ENCODE results near the gene RPS6KA3. TPM values are rescaled to one million over a fixed set of nuclear protein-coding genes. Genes with fewer than 3 reads are reported as not detected.
A peak's percentile ranks its signal among the peaks of the same experiment; 100 is the strongest.

Gene RPS6KA3
- total RNA-seq, 1 donor from 2014 or later: 55.3 TPM

GRCh38 chrX:20229155-20229554 is 37.6 kb downstream of the RPS6KA3 start:
- H3K27me3 Mint-ChIP-seq (ENCODE audit: low read depth): no peaks in the 10 kb centered on the region
- H3K9me3 Mint-ChIP-seq: no peaks in the 10 kb centered on the region
- no peak for DNase-seq (ENCODE audit: low spot score)
- peaks cover 60% of the 10 kb centered on the region for H3K36me3 Mint-ChIP-seq (ENCODE audit: low read depth)
- H3K27ac Mint-ChIP-seq: no peak overlapping the region
- H3K4me1 Mint-ChIP-seq (ENCODE audit: low read depth): peaks cover 20% of the 10 kb centered on the region
- no peak overlapping the region for H3K4me3 Mint-ChIP-seq (ENCODE audit: low read depth)
- intact Hi-C loops (cut with micrococcal nuclease): loop anchor here (5.0 to 10.0 kb wide), 2 partner anchors 33 to 286 kb away; no protein-coding TSS in a partner anchor

- Mint-ChIP-seq H3K4me1 (ENCODE audit: low read depth) (peaks cover 20% of the 10 kb centered on the region), H3K9me3 (no peaks in the 10 kb centered on the region), H3K4me3 (ENCODE audit: low read depth) (no peak overlapping the region), H3K27me3 (ENCODE audit: low read depth) (no peaks in the 10 kb centered on the region), H3K36me3 (ENCODE audit: low read depth) (peaks cover 60% of the 10 kb centered on the region), H3K27ac (no peak overlapping the region)
- intact Hi-C loops (cut with micrococcal nuclease): loop anchor here (5.0 to 10.0 kb wide), 2 partner anchors 34 to 287 kb away; no protein-coding TSS in a partner anchor
- no peak for DNase-seq (ENCODE audit: low spot score)
Observed at GRCh38 chrX:20228245-20228644, 38.5 kb downstream of the RPS6KA3 start.

DNA sequence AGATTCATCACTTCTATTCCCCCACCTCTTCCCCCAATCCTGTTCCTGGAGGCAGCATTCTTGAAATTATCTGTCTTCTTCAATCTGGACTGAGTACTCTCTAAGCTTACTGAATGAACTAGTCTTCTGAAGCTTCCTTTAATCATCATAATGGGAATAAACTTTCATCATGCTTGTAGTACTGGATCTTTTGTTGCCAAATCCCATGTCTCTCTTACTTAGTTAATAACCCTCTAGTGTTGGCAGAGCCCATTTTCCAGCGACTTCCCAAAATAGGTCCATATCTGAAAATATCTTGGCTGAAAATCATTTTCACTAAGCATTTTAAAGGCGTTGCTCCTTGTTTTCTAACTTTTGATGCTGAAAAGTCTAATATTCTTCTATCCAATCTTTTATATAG is 39.6 kb downstream of the RPS6KA3 start:
- Mint-ChIP-seq H3K36me3 (ENCODE audit: low read depth) (peaks cover 56% of the 10 kb centered on the region), H3K27me3 (ENCODE audit: low read depth) (no peaks in the 10 kb centered on the region), H3K27ac (no peak overlapping the region), H3K4me1 (ENCODE audit: low read depth) (peaks cover 20% of the 10 kb centered on the region), H3K9me3 (no peaks in the 10 kb centered on the region), H3K4me3 (ENCODE audit: low read depth) (no peak overlapping the region)
- DNase-seq (ENCODE audit: low spot score): no peak
- intact Hi-C loops (cut with micrococcal nuclease): loop anchor here (5.0 to 10.0 kb wide), 2 partner anchors 35 to 288 kb away; no protein-coding TSS in a partner anchor

- H3K4me1 Mint-ChIP-seq (ENCODE audit: low read depth): peaks cover 22% of the 10 kb centered on the region
- H3K27me3 Mint-ChIP-seq (ENCODE audit: low read depth): no peaks in the 10 kb centered on the region
- H3K36me3 Mint-ChIP-seq (ENCODE audit: low read depth): peaks cover 54% of the 10 kb centered on the region
- DNase-seq (ENCODE audit: low spot score): no peak
- H3K9me3 Mint-ChIP-seq: no peaks in the 10 kb centered on the region
- no peak overlapping the region for H3K27ac Mint-ChIP-seq
- intact Hi-C loops (cut with micrococcal nuclease): loop anchor here (5.0 to 10.0 kb wide), 2 partner anchors 37 to 289 kb away; no protein-coding TSS in a partner anchor
- no peak overlapping the region for H3K4me3 Mint-ChIP-seq (ENCODE audit: low read depth)
Observed at GRCh38 chrX:20225488-20225833, 41.2 kb downstream of the RPS6KA3 start.

GRCh38 chrX:20224814-20225487 is 41.8 kb downstream of the RPS6KA3 start:
- no peak for DNase-seq (ENCODE audit: low spot score)
- intact Hi-C loops (cut with micrococcal nuclease): loop anchor here (5.0 to 10.0 kb wide), 2 partner anchors 37 to 290 kb away; no protein-coding TSS in a partner anchor
- no peaks in the 10 kb centered on the region for H3K27me3 Mint-ChIP-seq (ENCODE audit: low read depth)
- peak overlapping the region; percentile 66 for H3K27ac Mint-ChIP-seq
- H3K36me3 Mint-ChIP-seq (ENCODE audit: low read depth): peaks cover 54% of the 10 kb centered on the region
- H3K4me3 Mint-ChIP-seq (ENCODE audit: low read depth): no peak overlapping the region
- peaks cover 25% of the 10 kb centered on the region for H3K4me1 Mint-ChIP-seq (ENCODE audit: low read depth)
- H3K9me3 Mint-ChIP-seq: no peaks in the 10 kb centered on the region

DNA sequence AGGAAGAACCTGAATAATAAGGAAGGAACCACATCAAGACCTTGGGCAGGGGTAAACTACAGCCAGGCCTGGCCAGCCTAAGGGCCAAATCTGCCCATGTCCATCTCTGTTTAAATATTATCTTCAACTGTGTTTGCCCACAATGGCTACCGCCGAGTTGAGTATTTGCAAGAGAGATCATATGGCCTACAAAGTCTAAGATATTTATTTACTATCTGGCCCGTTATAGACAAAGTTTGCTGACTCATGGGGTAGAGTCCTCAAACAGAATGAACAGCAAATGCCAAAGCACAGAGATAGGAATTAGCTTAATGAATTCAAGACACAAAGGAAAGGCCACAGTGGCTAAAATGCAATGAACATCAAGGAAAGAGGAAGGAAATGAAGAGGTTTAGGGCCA is 44.8 kb downstream of the RPS6KA3 start:
- no peak overlapping the region for H3K4me3 Mint-ChIP-seq (ENCODE audit: low read depth)
- H3K27ac Mint-ChIP-seq: no peak overlapping the region
- H3K27me3 Mint-ChIP-seq (ENCODE audit: low read depth): no peaks in the 10 kb centered on the region
- H3K9me3 Mint-ChIP-seq: no peaks in the 10 kb centered on the region
- H3K36me3 Mint-ChIP-seq (ENCODE audit: low read depth): peaks cover 36% of the 10 kb centered on the region
- intact Hi-C loops (cut with micrococcal nuclease): loop anchor here (10.0 kb wide), 1 partner anchor 293 kb away; no protein-coding TSS in a partner anchor
- H3K4me1 Mint-ChIP-seq (ENCODE audit: low read depth): peaks cover 22% of the 10 kb centered on the region
- no peak for DNase-seq (ENCODE audit: low spot score)

- Mint-ChIP-seq H3K36me3 (ENCODE audit: low read depth) (peaks cover 36% of the 10 kb centered on the region), H3K4me3 (ENCODE audit: low read depth) (no peak overlapping the region), H3K27ac (no peak overlapping the region), H3K4me1 (ENCODE audit: low read depth) (peaks cover 13% of the 10 kb centered on the region), H3K27me3 (ENCODE audit: low read depth) (no peaks in the 10 kb centered on the region), H3K9me3 (no peaks in the 10 kb centered on the region)
- intact Hi-C loops (cut with micrococcal nuclease): no loop called here
- DNase-seq (ENCODE audit: low spot score): no peak
Observed at GRCh38 chrX:20218836-20219505, 47.7 kb downstream of the RPS6KA3 start.

GRCh38 chrX:20217906-20218305 is 48.8 kb downstream of the RPS6KA3 start:
- H3K4me3 Mint-ChIP-seq (ENCODE audit: low read depth): no peak overlapping the region
- intact Hi-C loops (cut with micrococcal nuclease): no loop called here
- no peak for DNase-seq (ENCODE audit: low spot score)
- peaks cover 15% of the 10 kb centered on the region for H3K4me1 Mint-ChIP-seq (ENCODE audit: low read depth)
- H3K27me3 Mint-ChIP-seq (ENCODE audit: low read depth): no peaks in the 10 kb centered on the region
- no peak overlapping the region for H3K27ac Mint-ChIP-seq
- H3K9me3 Mint-ChIP-seq: no peaks in the 10 kb centered on the region
- peaks cover 30% of the 10 kb centered on the region for H3K36me3 Mint-ChIP-seq (ENCODE audit: low read depth)

DNA sequence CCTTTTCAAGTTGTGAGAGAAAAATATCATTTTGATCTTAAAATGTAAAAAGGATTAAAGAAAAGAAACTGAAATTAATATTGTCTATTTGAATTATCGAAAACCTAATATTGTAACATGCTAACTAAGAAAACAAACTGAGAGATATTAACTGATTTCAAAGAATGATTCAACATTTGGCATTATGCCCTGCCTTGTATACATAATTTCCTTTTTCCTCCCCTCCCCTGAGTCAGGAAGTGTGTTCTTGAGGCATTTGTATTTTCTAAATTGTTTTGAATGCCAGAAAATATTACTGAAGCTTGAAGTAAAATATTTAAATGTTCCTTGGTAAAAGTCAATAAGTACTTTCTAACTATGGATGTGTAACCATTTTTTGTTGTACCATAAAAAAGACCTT is 49.4 kb downstream of the RPS6KA3 start:
- H3K27me3 Mint-ChIP-seq (ENCODE audit: low read depth): no peaks in the 10 kb centered on the region
- no peaks in the 10 kb centered on the region for H3K9me3 Mint-ChIP-seq
- no peak overlapping the region for H3K27ac Mint-ChIP-seq
- H3K4me1 Mint-ChIP-seq (ENCODE audit: low read depth): peaks cover 19% of the 10 kb centered on the region
- no peak overlapping the region for H3K4me3 Mint-ChIP-seq (ENCODE audit: low read depth)
- intact Hi-C loops (cut with micrococcal nuclease): no loop called here
- peaks cover 34% of the 10 kb centered on the region for H3K36me3 Mint-ChIP-seq (ENCODE audit: low read depth)
- no peak for DNase-seq (ENCODE audit: low spot score)

DNA sequence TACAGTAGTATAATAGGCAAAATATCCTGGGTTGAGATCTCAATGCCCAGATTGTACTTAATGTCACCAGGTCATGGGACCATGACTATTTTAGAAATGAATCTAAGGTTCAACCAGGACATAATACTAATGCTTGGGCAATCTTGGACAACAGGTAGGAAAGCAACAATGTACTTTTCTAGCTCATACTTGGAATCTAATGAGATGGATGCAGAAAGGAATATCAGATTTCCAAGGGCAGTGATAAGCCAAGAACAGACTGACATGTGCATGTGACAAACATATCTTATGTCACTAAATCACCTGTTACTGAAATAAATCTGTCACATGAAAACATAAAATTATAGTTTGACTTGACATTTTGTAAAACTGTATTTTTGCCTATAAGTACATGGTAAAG is 51.1 kb downstream of the RPS6KA3 start:
- intact Hi-C loops (cut with micrococcal nuclease): no loop called here
- H3K27ac Mint-ChIP-seq: no peak overlapping the region
- H3K36me3 Mint-ChIP-seq (ENCODE audit: low read depth): peaks cover 27% of the 10 kb centered on the region
- H3K4me3 Mint-ChIP-seq (ENCODE audit: low read depth): no peak overlapping the region
- peaks cover 22% of the 10 kb centered on the region for H3K4me1 Mint-ChIP-seq (ENCODE audit: low read depth)
- no peak for DNase-seq (ENCODE audit: low spot score)
- no peaks in the 10 kb centered on the region for H3K9me3 Mint-ChIP-seq
- H3K27me3 Mint-ChIP-seq (ENCODE audit: low read depth): no peaks in the 10 kb centered on the region

GRCh38 chrX:20212486-20213089 is 54.1 kb downstream of the RPS6KA3 start:
- no peaks in the 10 kb centered on the region for H3K27me3 Mint-ChIP-seq (ENCODE audit: low read depth)
- no peaks in the 10 kb centered on the region for H3K9me3 Mint-ChIP-seq
- intact Hi-C loops (cut with micrococcal nuclease): no loop called here
- no peak overlapping the region for H3K27ac Mint-ChIP-seq
- no peak for DNase-seq (ENCODE audit: low spot score)
- H3K36me3 Mint-ChIP-seq (ENCODE audit: low read depth): peaks cover 36% of the 10 kb centered on the region
- H3K4me1 Mint-ChIP-seq (ENCODE audit: low read depth): peaks cover 30% of the 10 kb centered on the region
- no peak overlapping the region for H3K4me3 Mint-ChIP-seq (ENCODE audit: low read depth)

- peaks cover 30% of the 10 kb centered on the region for H3K4me1 Mint-ChIP-seq (ENCODE audit: low read depth)
- peaks cover 46% of the 10 kb centered on the region for H3K36me3 Mint-ChIP-seq (ENCODE audit: low read depth)
- no peak overlapping the region for H3K27ac Mint-ChIP-seq
Observed at GRCh38 chrX:20211261-20211786, 55.4 kb downstream of the RPS6KA3 start.

More at GRCh38 chrX:20211261-20211786, 55.4 kb downstream of the RPS6KA3 start:
- Mint-ChIP-seq H3K4me3 (ENCODE audit: low read depth) (no peak overlapping the region), H3K27me3 (ENCODE audit: low read depth) (no peaks in the 10 kb centered on the region), H3K9me3 (no peaks in the 10 kb centered on the region)
- DNase-seq (ENCODE audit: low spot score): no peak
- intact Hi-C loops (cut with micrococcal nuclease): no loop called here
